ENCODE measurements around the gene SLC29A3. TPM values are rescaled to one million over a fixed set of nuclear protein-coding genes. Genes with fewer than 3 reads are reported as not detected.

SLC29A3 gene
- total and polyA plus RNA-seq, 7 donors, result 0.64 to 2.2 (median 0.81) TPM

DNA sequence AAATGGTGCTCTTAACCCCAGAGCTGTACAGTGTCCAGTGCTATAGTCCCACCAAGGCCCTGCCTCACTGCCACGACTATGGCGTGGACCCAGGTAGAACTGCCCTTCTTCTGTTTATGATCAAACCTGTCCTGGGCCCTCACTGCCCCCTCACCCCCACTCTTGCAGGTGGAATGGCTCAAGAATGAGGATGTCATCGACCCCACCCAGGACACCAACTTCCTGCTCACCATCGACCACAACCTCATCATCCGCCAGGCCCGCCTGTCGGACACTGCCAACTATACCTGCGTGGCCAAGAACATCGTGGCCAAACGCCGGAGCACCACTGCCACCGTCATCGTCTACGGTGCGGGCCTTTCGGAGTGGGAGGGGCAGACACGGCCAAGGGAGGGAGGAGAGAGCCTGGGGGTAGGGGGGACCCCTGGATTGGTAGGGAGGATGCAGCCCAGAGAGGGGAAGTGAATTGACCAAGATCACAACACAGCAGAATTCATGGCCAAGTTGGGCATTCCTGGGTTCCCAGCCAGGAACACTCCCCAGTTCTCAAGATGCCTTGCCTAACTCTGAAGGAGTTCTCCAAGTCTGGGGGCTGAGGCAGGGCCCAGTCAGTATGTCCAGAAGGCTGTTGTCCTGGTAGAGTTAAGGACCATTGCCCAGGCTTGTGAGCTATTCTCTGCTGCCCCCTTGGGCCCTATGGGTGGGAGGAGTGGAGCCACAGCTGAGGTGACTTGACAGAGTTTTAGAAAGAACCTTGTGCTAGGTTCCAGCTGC, 32.4 kb upstream of the SLC29A3 start:
- 92 to 95% (median 92%) methylated on average over 16 to 17 of the region's 17 CpGs for WGBS, 3 donors
- H3K27me3 ChIP-seq (ENCODE audit: insufficient read depth in 3 of 3, low read length in 2 of 3), result peaks cover 0 to 4% (median 0%) of the 10 kb centered on the region in 3 donors
- intact Hi-C loops (cut with DNase I), result loop anchor here (1.0 to 2.0 kb wide), 2 partner anchors 362 to 382 kb away; no protein-coding TSS in a partner anchor
- no peak overlapping the region for H3K4me3 ChIP-seq
- TF ChIP-seq, protein P1, sequence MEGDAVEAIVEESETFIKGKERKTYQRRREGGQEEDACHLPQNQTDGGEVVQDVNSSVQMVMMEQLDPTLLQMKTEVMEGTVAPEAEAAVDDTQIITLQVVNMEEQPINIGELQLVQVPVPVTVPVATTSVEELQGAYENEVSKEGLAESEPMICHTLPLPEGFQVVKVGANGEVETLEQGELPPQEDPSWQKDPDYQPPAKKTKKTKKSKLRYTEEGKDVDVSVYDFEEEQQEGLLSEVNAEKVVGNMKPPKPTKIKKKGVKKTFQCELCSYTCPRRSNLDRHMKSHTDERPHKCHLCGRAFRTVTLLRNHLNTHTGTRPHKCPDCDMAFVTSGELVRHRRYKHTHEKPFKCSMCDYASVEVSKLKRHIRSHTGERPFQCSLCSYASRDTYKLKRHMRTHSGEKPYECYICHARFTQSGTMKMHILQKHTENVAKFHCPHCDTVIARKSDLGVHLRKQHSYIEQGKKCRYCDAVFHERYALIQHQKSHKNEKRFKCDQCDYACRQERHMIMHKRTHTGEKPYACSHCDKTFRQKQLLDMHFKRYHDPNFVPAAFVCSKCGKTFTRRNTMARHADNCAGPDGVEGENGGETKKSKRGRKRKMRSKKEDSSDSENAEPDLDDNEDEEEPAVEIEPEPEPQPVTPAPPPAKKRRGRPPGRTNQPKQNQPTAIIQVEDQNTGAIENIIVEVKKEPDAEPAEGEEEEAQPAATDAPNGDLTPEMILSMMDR (IDR thresholded peaks at IDR 0.05), result no peak
- no peaks in the 10 kb centered on the region for H3K36me3 ChIP-seq (ENCODE audit: insufficient read depth in 1 of 2, low read depth in 1 of 2)
- H3K27ac ChIP-seq, result no peak overlapping the region
- no peaks in the 10 kb centered on the region for H3K9me3 ChIP-seq
- DNase-seq (no peak), ATAC-seq (no peak)
- H3K4me1 ChIP-seq, result no peaks in the 10 kb centered on the region

DNA sequence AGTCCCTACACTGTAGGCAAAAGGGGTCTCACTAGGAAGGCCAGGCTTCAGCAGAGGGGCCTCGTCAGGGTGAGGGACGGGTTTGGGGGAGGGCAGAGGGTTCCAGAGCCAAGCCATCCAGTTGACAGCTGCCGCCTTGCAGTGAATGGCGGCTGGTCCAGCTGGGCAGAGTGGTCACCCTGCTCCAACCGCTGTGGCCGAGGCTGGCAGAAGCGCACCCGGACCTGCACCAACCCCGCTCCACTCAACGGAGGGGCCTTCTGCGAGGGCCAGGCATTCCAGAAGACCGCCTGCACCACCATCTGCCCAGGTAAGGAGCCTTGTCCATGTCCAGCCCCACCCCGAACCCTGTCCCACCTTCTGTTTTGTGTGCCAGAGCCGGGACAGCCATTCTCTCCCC, 31.6 kb upstream of the SLC29A3 start:
- Histone ChIP-seq H3K9me3 (no peaks in the 10 kb centered on the region), H3K27me3 (ENCODE audit: insufficient read depth in 3 of 3, low read length in 2 of 3) (peaks cover 0 to 4% (median 0%) of the 10 kb centered on the region in 3 donors), H3K27ac (no peak overlapping the region), H3K36me3 (ENCODE audit: insufficient read depth in 1 of 2, low read depth in 1 of 2) (no peaks in the 10 kb centered on the region), H3K4me1 (no peaks in the 10 kb centered on the region), H3K4me3 (no peak overlapping the region)
- DNase-seq, result peak in 1 of 2 donors; percentile 34
- intact Hi-C loops (cut with DNase I), result loop anchor here (1.0 to 2.0 kb wide), 2 partner anchors 363 to 383 kb away; no protein-coding TSS in a partner anchor
- TF ChIP-seq, protein P1 (IDR thresholded peaks at IDR 0.05), result no peak
- ATAC-seq, result no peak
- WGBS, 3 donors, result 88 to 93% (median 90%) methylated on average over 14 of the region's 14 CpGs

DNA sequence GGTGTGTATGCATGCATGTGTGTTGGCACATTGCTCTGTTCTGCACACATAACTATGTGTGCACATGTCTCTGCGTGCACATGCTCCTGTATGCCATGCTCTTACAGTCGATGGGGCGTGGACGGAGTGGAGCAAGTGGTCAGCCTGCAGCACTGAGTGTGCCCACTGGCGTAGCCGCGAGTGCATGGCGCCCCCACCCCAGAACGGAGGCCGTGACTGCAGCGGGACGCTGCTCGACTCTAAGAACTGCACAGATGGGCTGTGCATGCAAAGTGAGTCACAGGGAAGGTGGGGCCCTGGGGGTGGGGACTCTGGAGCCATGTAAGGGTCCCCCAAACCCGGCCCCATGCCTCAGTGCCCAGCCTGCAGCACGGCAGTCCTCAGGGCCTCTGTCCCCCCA, 30.6 kb upstream of the SLC29A3 start:
- Histone ChIP-seq H3K36me3 (ENCODE audit: insufficient read depth in 1 of 2, low read depth in 1 of 2) (no peaks in the 10 kb centered on the region), H3K9me3 (no peaks in the 10 kb centered on the region), H3K4me1 (no peaks in the 10 kb centered on the region), H3K27ac (no peak overlapping the region), H3K4me3 (no peak overlapping the region), H3K27me3 (ENCODE audit: insufficient read depth in 3 of 3, low read length in 2 of 3) (peaks cover 0 to 4% (median 0%) of the 10 kb centered on the region in 3 donors)
- intact Hi-C loops (cut with DNase I), result no loop called here
- no peak for ATAC-seq
- 91 to 93% (median 91%) methylated on average over 14 to 15 of the region's 15 CpGs for WGBS, 3 donors
- peak in 1 of 2 donors; percentile 34 for DNase-seq
- TF ChIP-seq, protein P1 (IDR thresholded peaks at IDR 0.05), result no peak

DNA sequence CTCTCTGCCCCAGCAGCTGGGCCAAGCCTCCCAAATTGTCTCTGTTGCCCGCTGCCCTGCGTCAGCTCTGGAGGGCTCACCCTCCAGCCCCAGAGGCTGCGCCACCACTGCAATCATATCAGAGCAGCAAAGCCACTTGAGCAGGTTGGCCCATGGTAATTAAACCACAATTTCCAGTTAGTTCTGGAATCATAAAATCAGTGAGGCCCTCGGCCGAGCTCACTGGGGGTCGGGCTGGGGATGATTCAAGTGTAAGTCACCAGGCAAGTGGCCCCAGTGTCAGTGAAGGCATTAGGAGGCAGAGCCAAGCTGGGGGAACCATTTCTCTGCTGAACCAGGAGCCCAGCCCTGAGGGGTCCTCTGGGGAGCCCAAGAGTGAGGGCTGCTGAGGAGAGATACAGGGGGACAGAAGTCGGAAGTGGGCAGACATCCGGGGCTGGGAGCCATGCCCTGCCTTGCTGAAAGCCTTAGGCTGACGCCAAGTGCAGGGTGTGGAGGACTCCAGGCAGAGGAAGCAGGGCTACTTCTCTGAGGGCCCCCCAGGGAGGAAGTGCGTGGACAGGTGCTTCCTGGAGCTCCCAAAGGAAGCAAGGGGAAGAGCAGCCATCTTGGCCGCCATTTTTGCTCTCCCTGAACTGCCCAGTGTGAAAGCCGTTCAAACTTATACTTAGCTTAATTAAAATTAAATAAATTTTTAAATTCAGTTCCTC, 29.5 kb upstream of the SLC29A3 start:
- Histone ChIP-seq H3K27ac (no peak overlapping the region), H3K9me3 (no peaks in the 10 kb centered on the region), H3K4me3 (no peak overlapping the region), H3K27me3 (ENCODE audit: insufficient read depth in 3 of 3, low read length in 2 of 3) (peaks cover 0 to 4% (median 0%) of the 10 kb centered on the region in 3 donors), H3K4me1 (no peaks in the 10 kb centered on the region), H3K36me3 (ENCODE audit: insufficient read depth in 1 of 2, low read depth in 1 of 2) (no peaks in the 10 kb centered on the region)
- peak in 1 of 2 donors; percentile 67 for DNase-seq
- 66 to 85% (median 80%) methylated on average over 12 of the region's 12 CpGs for WGBS, 3 donors
- peak in 1 of 4 donors; percentile 23 for ATAC-seq
- TF ChIP-seq, protein P1 (IDR thresholded peaks at IDR 0.05), result no peak
- intact Hi-C loops (cut with DNase I), result no loop called here

Measured in psoas muscle (tissue), 8 donors.